HCT116 (cell line): Measurements from ENCODE around the gene C15orf39. TPM values are rescaled to one million over a fixed set of nuclear protein-coding genes. Genes with fewer than 3 reads are reported as not detected.

Source experiments
- ATAC-seq: fragments of 200-7000 bp; cut with Tn5 transposase; 2 replicates; pipeline ENCODE4 v1.9.1; 2020; ENCODE audit warnings: mild to moderate bottlenecking, moderate library complexity
- BruUV-seq: library from RNA; stranded (reverse); fragments of 400-500 nt; replicated peaks from 2 replicates; lab custom pipeline; 2021; lab: Mats Ljungman, UMichigan
- CTCF ChIA-PET: fragments of 300-600 bp; sonication (Branson Sonifier 250); formaldehyde crosslinking; loops from one replicate; lab custom pipeline; 2021; ENCODE audit warnings: antibody characterized with exemption; lab: Charles Lee
- POLR2A ChIA-PET: fragments of 300-600, 350-600 bp; sonication (Branson Sonifier 250); formaldehyde crosslinking; loops from one replicate; lab custom pipeline; 2021; ENCODE audit warnings: antibody characterized with exemption; lab: Charles Lee
- RAD21 ChIA-PET, 2 experiments: fragments of 300-600 bp; sonication (Branson Sonifier 250); formaldehyde crosslinking; loops; one replicate each; lab custom pipeline; 2023; ENCODE audit warnings: low total read pairs in 2 of 2; ENCODE audit not compliant: uncharacterized antibody in 2 of 2, unreplicated experiment in 2 of 2, low non-redundant PET in 1 of 2; lab: Charles Lee
- DNase-seq: peaks from one replicate; pipeline ENCODE4 v3.0.0-alpha.2; 2010; ENCODE audit warnings: low read depth, low spot score
- H2AFZ ChIP-seq: fragments of 200-600 bp; shearing (Covaris generic), sonication (generic); 2 replicates; pipeline ENCODE4 v1.6.1; 2017; ENCODE audit warnings: low read depth, mixed run types, mixed read lengths, antibody characterized with exemption, low read length; ENCODE audit not compliant: poor library complexity, severe bottlenecking
- H3K27ac ChIP-seq: 2 replicates; pipeline ENCODE4 v1.5.1; 2012; ENCODE audit warnings: low read depth, low read length
- H3K27me3 ChIP-seq: fragments of 200-600 bp; sonication (generic); 2 replicates; pipeline ENCODE4 v1.6.1; 2016; ENCODE audit warnings: mixed run types, low read length, mixed read lengths; ENCODE audit not compliant: insufficient read depth
- H3K36me3 ChIP-seq, 2 experiments: fragments of 200-500 bp in 1 of 2; fragments of 200-600 bp in 1 of 2; sonication (Bioruptor generic) in 1 of 2; sonication (generic) in 1 of 2; 2 replicates each; pipeline versions ENCODE4 v1.5.1 to v1.6.1; 2014 to 2016; ENCODE audit warnings: low read length in 2 of 2, inconsistent platforms in 1 of 2, mixed read lengths in 1 of 2, mixed run types in 1 of 2; ENCODE audit not compliant: insufficient read depth in 2 of 2, control insufficient read depth in 1 of 2
- H3K4me1 ChIP-seq, 2 experiments: fragments of 200-600 bp in 1 of 2; sonication (generic) in 1 of 2; 2 replicates each; pipeline versions ENCODE4 v1.5.1 to v1.6.1; 2012 to 2017; ENCODE audit warnings: low read length in 2 of 2, inconsistent platforms in 1 of 2, mild to moderate bottlenecking in 1 of 2, mixed read lengths in 1 of 2, mixed run types in 1 of 2, moderate library complexity in 1 of 2; ENCODE audit not compliant: insufficient read depth in 2 of 2, control insufficient read depth in 1 of 2
- H3K4me2 ChIP-seq: fragments of 200-600 bp; sonication (generic); 2 replicates; pipeline ENCODE4 v1.6.1; 2017; ENCODE audit warnings: mixed run types, low read length, mixed read lengths
- H3K4me3 ChIP-seq, 2 experiments: fragments of 200-600 bp in 1 of 2; sonication (generic) in 1 of 2; replicated peaks in 1 of 2; 2 replicates each; pipeline ENCODE4 v1.5.1; 2011 to 2016; ENCODE audit warnings: low read length in 2 of 2, control low read depth in 1 of 2, low read depth in 1 of 2, mild to moderate bottlenecking in 1 of 2, mixed read lengths in 1 of 2, mixed run types in 1 of 2
- H3K79me2 ChIP-seq: fragments of 200-600 bp; sonication (generic); 2 replicates; pipeline ENCODE4 v1.6.1; 2017; ENCODE audit warnings: mild to moderate bottlenecking, mixed run types, low read length, moderate library complexity, mixed read lengths; ENCODE audit not compliant: insufficient read depth
- H3K9ac ChIP-seq: fragments of 200-600 bp; sonication (generic); 2 replicates; pipeline ENCODE4 v1.6.1; 2016; ENCODE audit warnings: low read length, mixed read lengths
- H3K9me2 ChIP-seq: fragments of 200-600 bp; sonication (generic), shearing (Covaris generic); 2 replicates; pipeline ENCODE4 v1.6.1; 2017; ENCODE audit warnings: mixed run types, mild to moderate bottlenecking, moderate library complexity; ENCODE audit not compliant: insufficient read depth
- H3K9me3 ChIP-seq, 2 experiments: fragments of 200-500 bp in 1 of 2; fragments of 200-600 bp in 1 of 2; sonication (Bioruptor generic) in 1 of 2; sonication (generic) in 1 of 2; 2 replicates each; pipeline ENCODE4 v1.6.1; 2014 to 2017; ENCODE audit warnings: low read length in 2 of 2, mixed read lengths in 2 of 2, inconsistent platforms in 1 of 2, low read depth in 1 of 2, mild to moderate bottlenecking in 1 of 2, mixed run types in 1 of 2, moderate library complexity in 1 of 2; ENCODE audit not compliant: control insufficient read depth in 1 of 2, insufficient read depth in 1 of 2
- H4K20me1 ChIP-seq: fragments of 200-600 bp; sonication (generic), shearing (Covaris generic); 2 replicates; pipeline ENCODE4 v1.6.1; 2017; ENCODE audit warnings: mixed run types, mild to moderate bottlenecking, moderate library complexity; ENCODE audit not compliant: insufficient read depth
- POLR2AphosphoS5 ChIP-seq: IDR thresholded peaks from 2 replicates; pipeline ENCODE4 v1.6.1; 2011; ENCODE audit warnings: mild to moderate bottlenecking, low read depth, low read length, moderate library complexity
- RAD21 ChIP-seq: IDR thresholded peaks from 2 replicates; pipeline ENCODE4 v1.6.1; 2012; ENCODE audit warnings: low read depth, mild to moderate bottlenecking
- ZFX ChIP-seq: fragments of 450-650 bp; IDR thresholded peaks from 2 replicates; pipeline ENCODE4 v1.6.1; 2017
- intact Hi-C: fragments of 100-400 bp; cut with micrococcal nuclease; formaldehyde crosslinking; loops from 2 replicates; pipeline ENCODE4 v1.10.0; 2022
- total RNA-seq: library from RNA; stranded (reverse); gene quantifications from one replicate; pipeline ENCODE4 v1.2.1, GENCODE V29; 2021; ENCODE audit not compliant: unreplicated experiment
- TF ChIP-seq, protein P1 (sequence below): IDR thresholded peaks from 2 replicates; pipeline ENCODE4 v1.6.1; 2012; ENCODE audit warnings: low read depth
- TF ChIP-seq, protein P2 (sequence below): IDR thresholded peaks from 2 replicates; pipeline ENCODE4 v1.6.1; 2011; ENCODE audit warnings: mild to moderate bottlenecking, low read length, moderate library complexity; ENCODE audit not compliant: insufficient replicate concordance; ENCODE audit errors: extremely low read depth

C15orf39 gene
- total RNA-seq, 1 experiment from 2014 or later: 29.3 TPM

DNA sequence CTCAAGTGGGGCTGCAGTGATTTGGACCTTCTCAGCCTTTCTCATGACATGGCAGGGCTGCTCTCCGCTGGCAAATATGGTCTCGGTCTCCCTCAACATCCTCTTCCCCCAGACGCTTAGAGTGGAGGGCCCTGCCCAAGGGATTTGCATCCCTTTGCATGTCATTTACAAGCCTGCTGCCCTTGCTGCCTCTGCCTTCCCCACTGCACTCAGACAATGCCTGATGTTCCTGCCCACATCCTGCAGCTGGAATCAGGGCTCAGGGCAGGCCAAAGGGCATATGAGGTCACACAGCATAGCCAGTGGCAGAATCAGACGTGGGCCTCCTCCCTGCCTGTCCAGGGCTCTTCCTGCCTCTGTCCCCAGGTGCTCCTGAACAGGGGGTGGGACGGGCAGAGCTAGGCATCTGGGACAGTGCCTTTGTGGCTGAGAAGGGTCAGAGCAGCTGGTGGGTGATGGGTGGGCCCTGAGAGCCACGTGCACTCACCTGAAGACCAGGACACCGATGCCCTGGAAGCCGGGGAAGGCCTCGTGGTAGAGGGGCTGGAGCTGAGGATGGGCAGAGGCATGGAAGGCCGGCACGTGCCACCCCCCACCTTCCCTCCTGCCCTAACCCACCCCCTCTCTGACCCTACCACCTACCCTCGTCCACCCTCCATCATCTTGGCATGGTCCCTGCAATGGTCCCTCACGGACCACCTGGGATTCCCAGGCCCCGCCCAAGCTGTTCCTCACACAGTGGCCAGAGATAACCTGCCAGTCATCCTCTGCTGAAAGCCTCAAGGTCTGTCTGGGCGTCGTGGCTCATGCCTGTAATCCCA lies 29.1 kb downstream of the C15orf39 start:
- intact Hi-C loops: no loop called here
- no peak for TF ChIP-seq POLR2AphosphoS5
- TF ChIP-seq ZFX: no peak
- TF ChIP-seq, protein P1, sequence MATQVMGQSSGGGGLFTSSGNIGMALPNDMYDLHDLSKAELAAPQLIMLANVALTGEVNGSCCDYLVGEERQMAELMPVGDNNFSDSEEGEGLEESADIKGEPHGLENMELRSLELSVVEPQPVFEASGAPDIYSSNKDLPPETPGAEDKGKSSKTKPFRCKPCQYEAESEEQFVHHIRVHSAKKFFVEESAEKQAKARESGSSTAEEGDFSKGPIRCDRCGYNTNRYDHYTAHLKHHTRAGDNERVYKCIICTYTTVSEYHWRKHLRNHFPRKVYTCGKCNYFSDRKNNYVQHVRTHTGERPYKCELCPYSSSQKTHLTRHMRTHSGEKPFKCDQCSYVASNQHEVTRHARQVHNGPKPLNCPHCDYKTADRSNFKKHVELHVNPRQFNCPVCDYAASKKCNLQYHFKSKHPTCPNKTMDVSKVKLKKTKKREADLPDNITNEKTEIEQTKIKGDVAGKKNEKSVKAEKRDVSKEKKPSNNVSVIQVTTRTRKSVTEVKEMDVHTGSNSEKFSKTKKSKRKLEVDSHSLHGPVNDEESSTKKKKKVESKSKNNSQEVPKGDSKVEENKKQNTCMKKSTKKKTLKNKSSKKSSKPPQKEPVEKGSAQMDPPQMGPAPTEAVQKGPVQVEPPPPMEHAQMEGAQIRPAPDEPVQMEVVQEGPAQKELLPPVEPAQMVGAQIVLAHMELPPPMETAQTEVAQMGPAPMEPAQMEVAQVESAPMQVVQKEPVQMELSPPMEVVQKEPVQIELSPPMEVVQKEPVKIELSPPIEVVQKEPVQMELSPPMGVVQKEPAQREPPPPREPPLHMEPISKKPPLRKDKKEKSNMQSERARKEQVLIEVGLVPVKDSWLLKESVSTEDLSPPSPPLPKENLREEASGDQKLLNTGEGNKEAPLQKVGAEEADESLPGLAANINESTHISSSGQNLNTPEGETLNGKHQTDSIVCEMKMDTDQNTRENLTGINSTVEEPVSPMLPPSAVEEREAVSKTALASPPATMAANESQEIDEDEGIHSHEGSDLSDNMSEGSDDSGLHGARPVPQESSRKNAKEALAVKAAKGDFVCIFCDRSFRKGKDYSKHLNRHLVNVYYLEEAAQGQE: no peak
- TF ChIP-seq RAD21: no peak
- TF ChIP-seq, protein P2, sequence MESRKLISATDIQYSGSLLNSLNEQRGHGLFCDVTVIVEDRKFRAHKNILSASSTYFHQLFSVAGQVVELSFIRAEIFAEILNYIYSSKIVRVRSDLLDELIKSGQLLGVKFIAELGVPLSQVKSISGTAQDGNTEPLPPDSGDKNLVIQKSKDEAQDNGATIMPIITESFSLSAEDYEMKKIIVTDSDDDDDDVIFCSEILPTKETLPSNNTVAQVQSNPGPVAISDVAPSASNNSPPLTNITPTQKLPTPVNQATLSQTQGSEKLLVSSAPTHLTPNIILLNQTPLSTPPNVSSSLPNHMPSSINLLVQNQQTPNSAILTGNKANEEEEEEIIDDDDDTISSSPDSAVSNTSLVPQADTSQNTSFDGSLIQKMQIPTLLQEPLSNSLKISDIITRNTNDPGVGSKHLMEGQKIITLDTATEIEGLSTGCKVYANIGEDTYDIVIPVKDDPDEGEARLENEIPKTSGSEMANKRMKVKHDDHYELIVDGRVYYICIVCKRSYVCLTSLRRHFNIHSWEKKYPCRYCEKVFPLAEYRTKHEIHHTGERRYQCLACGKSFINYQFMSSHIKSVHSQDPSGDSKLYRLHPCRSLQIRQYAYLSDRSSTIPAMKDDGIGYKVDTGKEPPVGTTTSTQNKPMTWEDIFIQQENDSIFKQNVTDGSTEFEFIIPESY: no peak
- Histone ChIP-seq H3K79me2 (no peaks in the 10 kb centered on the region), H4K20me1 (no peaks in the 10 kb centered on the region), H3K4me3 (no peak overlapping the region), H3K4me2 (no peak overlapping the region), H3K4me1 (no peaks in the 10 kb centered on the region), H3K9me3 (no peaks in the 10 kb centered on the region), H3K27me3 (no peaks in the 10 kb centered on the region; the same call in 1 of the 2 replicates), H3K27ac (no peak overlapping the region), H3K9me2 (no peaks in the 10 kb centered on the region), H3K9ac (no peak overlapping the region), H2AFZ (no peak overlapping the region), H3K36me3 (no peaks in the 10 kb centered on the region)
- ChIA-PET RAD21 (no interaction called here), POLR2A (no interaction called here), CTCF (no interaction called here)
- DNase-seq: no peak
- no TSS peak for BruUV-seq
- no peak for ATAC-seq
